Muscle of arm (tissue), 12 donors: ENCODE measurements around the gene CPNE7. TPM values are rescaled to one million over a fixed set of nuclear protein-coding genes. Genes with fewer than 3 reads are reported as not detected.

Experiments used
- DNase-seq: peaks from one replicate; pipeline ENCODE4 v3.0.0-alpha.2; 2013
- polyA plus RNA-seq, 12 donors: library from polyadenylated mRNA; unstranded; fragments of 120-200 nt; gene quantifications; one replicate each; pipeline ENCODE4 v1.2.1, GENCODE V29; 2013; ENCODE audit not compliant: insufficient read length in 12 of 12

Gene CPNE7
- polyA plus RNA-seq, 12 donors, result 0.17 to 1.8 (median 0.29) TPM; not detected in 7

GRCh38 chr16:89602952-89603590 is 27.5 kb downstream of the CPNE7 start:
- no peak for DNase-seq

- no peak for DNase-seq
These were observed 29.2 kb downstream of the CPNE7 start for GRCh38 chr16:89604764-89605163.

- DNase-seq, result no peak
These were observed 29.8 kb downstream of the CPNE7 start for GRCh38 chr16:89605186-89605970.

GRCh38 chr16:89606006-89606405 is 30.4 kb downstream of the CPNE7 start:
- no peak for DNase-seq

GRCh38 chr16:89607453-89607852 is 31.9 kb downstream of the CPNE7 start:
- DNase-seq, result no peak

GRCh38 chr16:89607937-89608740 is 32.6 kb downstream of the CPNE7 start:
- DNase-seq, result no peak

GRCh38 chr16:89610108-89610453 is 34.5 kb downstream of the CPNE7 start:
- no peak for DNase-seq

GRCh38 chr16:89612415-89613166 is 37.0 kb downstream of the CPNE7 start:
- no peak for DNase-seq

- DNase-seq, result no peak
These were observed 37.8 kb downstream of the CPNE7 start, which contains the start of gene DPEP1 for GRCh38 chr16:89613231-89613953. TSS of gene DPEP1 (plus strand) at chr16:89613642. CDS start at chr16:89630411, 16,769 bp downstream.

- DNase-seq, result no peak
These were observed 38.4 kb downstream of the CPNE7 start for GRCh38 chr16:89613954-89614459.

- no peak for DNase-seq
These were observed 39.6 kb downstream of the CPNE7 start for GRCh38 chr16:89615176-89615575.

- DNase-seq, result no peak
These were observed 40.1 kb downstream of the CPNE7 start for GRCh38 chr16:89615596-89616090.

- no peak for DNase-seq
These were observed 41.1 kb downstream of the CPNE7 start for GRCh38 chr16:89616623-89617022.

- no peak for DNase-seq
These were observed 41.5 kb downstream of the CPNE7 start for GRCh38 chr16:89617036-89617435.

GRCh38 chr16:89618109-89618998 is 42.8 kb downstream of the CPNE7 start:
- no peak for DNase-seq

GRCh38 chr16:89619840-89620239 is 44.3 kb downstream of the CPNE7 start:
- no peak for DNase-seq

GRCh38 chr16:89620406-89620841 is 44.9 kb downstream of the CPNE7 start:
- DNase-seq, result no peak

- DNase-seq, result no peak
These were observed 45.7 kb downstream of the CPNE7 start for GRCh38 chr16:89621136-89621697.
